NB4 (cell line): ENCODE measurements around the gene KLHL3.

Experiments
- MYC ChIP-seq: IDR thresholded peaks from 2 replicates; pipeline ENCODE4 v1.6.1; 2011; ENCODE audit warnings: low read depth, low read length
- POLR2A ChIP-seq: IDR thresholded peaks from 2 replicates; pipeline ENCODE4 v1.6.1; 2011; ENCODE audit warnings: mild to moderate bottlenecking; ENCODE audit not compliant: insufficient read length; ENCODE audit errors: extremely low read depth
- TF ChIP-seq, protein P1 (sequence below): IDR thresholded peaks from one replicate; pipeline ENCODE4 v1.5.1; 2012; ENCODE audit warnings: low read depth, low read length
- TF ChIP-seq, protein P2 (sequence below): IDR thresholded peaks from 2 replicates; pipeline ENCODE4 v1.6.1; 2011; ENCODE audit warnings: low read depth, low read length

DNA sequence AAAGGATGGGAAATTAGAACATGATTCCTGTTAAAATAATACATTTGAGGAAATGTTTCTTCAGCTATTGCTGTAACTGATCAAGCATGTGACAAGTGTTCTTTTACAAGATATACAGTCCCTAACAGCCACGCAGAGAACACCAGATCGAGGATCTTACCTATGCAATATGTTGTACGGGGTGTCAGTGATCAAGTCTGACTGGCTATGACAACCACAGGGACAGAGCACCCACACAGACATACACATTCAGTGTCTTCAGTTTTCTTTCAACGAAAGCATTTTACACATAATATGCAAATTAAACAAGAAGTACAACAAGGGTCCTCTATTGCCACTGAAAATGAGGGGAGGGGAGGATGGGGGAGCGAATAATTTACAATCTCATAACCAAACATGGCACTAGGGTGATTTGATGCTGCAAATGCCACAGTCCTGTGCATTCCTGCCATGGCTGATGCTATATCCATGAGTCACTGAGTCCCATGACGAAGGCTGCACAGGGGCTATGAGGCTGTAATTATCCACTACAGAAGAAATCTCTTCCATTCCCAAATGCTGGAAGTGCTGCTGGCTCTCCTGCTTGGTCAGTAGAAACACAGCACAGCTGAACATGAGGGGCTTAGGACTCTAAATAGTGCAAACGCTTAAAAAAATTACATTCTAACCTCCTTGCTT is 118.2 kb downstream of the KLHL3 start:
- TF ChIP-seq, protein P1, sequence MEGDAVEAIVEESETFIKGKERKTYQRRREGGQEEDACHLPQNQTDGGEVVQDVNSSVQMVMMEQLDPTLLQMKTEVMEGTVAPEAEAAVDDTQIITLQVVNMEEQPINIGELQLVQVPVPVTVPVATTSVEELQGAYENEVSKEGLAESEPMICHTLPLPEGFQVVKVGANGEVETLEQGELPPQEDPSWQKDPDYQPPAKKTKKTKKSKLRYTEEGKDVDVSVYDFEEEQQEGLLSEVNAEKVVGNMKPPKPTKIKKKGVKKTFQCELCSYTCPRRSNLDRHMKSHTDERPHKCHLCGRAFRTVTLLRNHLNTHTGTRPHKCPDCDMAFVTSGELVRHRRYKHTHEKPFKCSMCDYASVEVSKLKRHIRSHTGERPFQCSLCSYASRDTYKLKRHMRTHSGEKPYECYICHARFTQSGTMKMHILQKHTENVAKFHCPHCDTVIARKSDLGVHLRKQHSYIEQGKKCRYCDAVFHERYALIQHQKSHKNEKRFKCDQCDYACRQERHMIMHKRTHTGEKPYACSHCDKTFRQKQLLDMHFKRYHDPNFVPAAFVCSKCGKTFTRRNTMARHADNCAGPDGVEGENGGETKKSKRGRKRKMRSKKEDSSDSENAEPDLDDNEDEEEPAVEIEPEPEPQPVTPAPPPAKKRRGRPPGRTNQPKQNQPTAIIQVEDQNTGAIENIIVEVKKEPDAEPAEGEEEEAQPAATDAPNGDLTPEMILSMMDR: no peak
- no peak for TF ChIP-seq POLR2A
- TF ChIP-seq, protein P2, sequence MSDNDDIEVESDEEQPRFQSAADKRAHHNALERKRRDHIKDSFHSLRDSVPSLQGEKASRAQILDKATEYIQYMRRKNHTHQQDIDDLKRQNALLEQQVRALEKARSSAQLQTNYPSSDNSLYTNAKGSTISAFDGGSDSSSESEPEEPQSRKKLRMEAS: no peak
- TF ChIP-seq MYC: no peak
